Right lobe of liver (tissue), 6 donors: ENCODE measurements around the gene BBLN. TPM values are rescaled to one million over a fixed set of nuclear protein-coding genes. Genes with fewer than 3 reads are reported as not detected.

Experiments used
- ATAC-seq, 4 donors: fragments of 200-7000 bp; cut with Tn5 transposase; one replicate each; pipeline ENCODE4 v1.9.1; 2020; ENCODE audit warnings: mild to moderate bottlenecking in 4 of 4, moderate library complexity in 4 of 4
- DNase-seq, 3 donors: peaks; one replicate each; pipeline ENCODE4 v3.0.0-alpha.2; 2020
- H3K27ac ChIP-seq, 3 donors: fragments of 200-600 bp; one replicate each; pipeline ENCODE4 v1.8.0; 2022
- H3K27me3 ChIP-seq, 2 donors: fragments of 200-600 bp; one replicate each; pipeline ENCODE4 v1.8.0; 2022
- H3K36me3 ChIP-seq, 4 donors: fragments of 200-600 bp; sonication (generic) in 1 of 4; one replicate each; pipeline versions ENCODE4 v1.5.1 to v1.8.0; 2017 to 2022; ENCODE audit warnings: control low read depth in 1 of 4
- H3K4me1 ChIP-seq, 4 donors: fragments of 200-600 bp; sonication (generic) in 1 of 4; one replicate each; pipeline versions ENCODE4 v1.5.1 to v1.8.0; 2017 to 2022; ENCODE audit warnings: control low read depth in 1 of 4
- H3K4me3 ChIP-seq, 3 donors: fragments of 200-600 bp; one replicate each; pipeline ENCODE4 v1.8.0; 2022
- H3K9me3 ChIP-seq, 4 donors: fragments of 200-600 bp; sonication (generic) in 1 of 4; one replicate each; pipeline versions ENCODE4 v1.5.1 to v1.8.0; 2017 to 2022; ENCODE audit warnings: control low read depth in 1 of 4
- CTCF ChIP-seq, 4 donors: fragments of 200-600 bp in 3 of 4; fragments of 450-650 bp in 1 of 4; IDR thresholded peaks; one replicate each; pipeline versions ENCODE4 v1.5.1 to v1.8.0; 2016 to 2022; ENCODE audit warnings: antibody characterized with exemption in 4 of 4, mild to moderate bottlenecking in 2 of 4
- POLR2A ChIP-seq: fragments of 450-650 bp; IDR thresholded peaks from one replicate; pipeline ENCODE4 v1.6.1; 2017; ENCODE audit warnings: antibody characterized with exemption, mild to moderate bottlenecking
- WGBS: methylation state at CpG from one replicate; pipeline ENCODE4 v1.1.6; 2018; ENCODE audit warnings: low coverage, low lambda C conversion rate; ENCODE audit not compliant: insufficient coverage; ENCODE audit errors: missing lambda C conversion rate; 5-methylcytosine and 5-hydroxymethylcytosine counted together
- intact Hi-C, 2 donors: fragments of 100-400 bp; cut with DNase I; formaldehyde crosslinking; loops; one replicate each; pipeline versions ENCODE4 v1.11.2 to v1.14.1; 2022
- total RNA-seq, 6 experiments: library from RNA; depleted of rRNA in 2 of 6; stranded (reverse); fragments of >200 nt in 2 of 6; fragmentation: NEBNext Ultra II Directional in 3 of 6; extraction: Animal tissue kit (Norgen Biotek cat#: 25700) in 3 of 6; gene quantifications; one replicate each; pipeline versions ENCODE4 v1.1.0 to v1.2.4, GENCODE V29; 2016 to 2023
- donor health status: DM: no; HTN: yes; CAD: no.
- donor health status: DM: no; HTN: no; CAD: no.
- donor health status: DM: no; HTN: no; CAD: no.
- donor health status: DM: no; HTN: yes; CAD: no.
- donor health status: DM: no; HTN: yes; CAD: no.

Gene BBLN
- total RNA-seq, 6 experiments from 2014 or later = 13.5 to 192 (median 17.7) TPM

- Histone ChIP-seq H3K27ac (no peak overlapping the region), H3K9me3 (no peaks in the 10 kb centered on the region), H3K4me3 (no peak overlapping the region), H3K4me1 (peaks cover 0 to 18% (median 9%) of the 10 kb centered on the region in 4 donors), H3K36me3 (peaks cover 0 to 22% (median 8%) of the 10 kb centered on the region in 4 donors), H3K27me3 (no peaks in the 10 kb centered on the region)
- TF ChIP-seq CTCF (IDR thresholded peaks at IDR 0.05) (no peak), POLR2A (no peak)
- DNase-seq (peak in 1 of 3 donors; percentile 5), ATAC-seq (no peak)
- intact Hi-C loops = no loop called here
- WGBS = no CpG with 5 or more reads among the region's 5 CpGs
Observed at GRCh38 chr9:128121466-128121810, 38.6 kb upstream of the BBLN start.

DNA sequence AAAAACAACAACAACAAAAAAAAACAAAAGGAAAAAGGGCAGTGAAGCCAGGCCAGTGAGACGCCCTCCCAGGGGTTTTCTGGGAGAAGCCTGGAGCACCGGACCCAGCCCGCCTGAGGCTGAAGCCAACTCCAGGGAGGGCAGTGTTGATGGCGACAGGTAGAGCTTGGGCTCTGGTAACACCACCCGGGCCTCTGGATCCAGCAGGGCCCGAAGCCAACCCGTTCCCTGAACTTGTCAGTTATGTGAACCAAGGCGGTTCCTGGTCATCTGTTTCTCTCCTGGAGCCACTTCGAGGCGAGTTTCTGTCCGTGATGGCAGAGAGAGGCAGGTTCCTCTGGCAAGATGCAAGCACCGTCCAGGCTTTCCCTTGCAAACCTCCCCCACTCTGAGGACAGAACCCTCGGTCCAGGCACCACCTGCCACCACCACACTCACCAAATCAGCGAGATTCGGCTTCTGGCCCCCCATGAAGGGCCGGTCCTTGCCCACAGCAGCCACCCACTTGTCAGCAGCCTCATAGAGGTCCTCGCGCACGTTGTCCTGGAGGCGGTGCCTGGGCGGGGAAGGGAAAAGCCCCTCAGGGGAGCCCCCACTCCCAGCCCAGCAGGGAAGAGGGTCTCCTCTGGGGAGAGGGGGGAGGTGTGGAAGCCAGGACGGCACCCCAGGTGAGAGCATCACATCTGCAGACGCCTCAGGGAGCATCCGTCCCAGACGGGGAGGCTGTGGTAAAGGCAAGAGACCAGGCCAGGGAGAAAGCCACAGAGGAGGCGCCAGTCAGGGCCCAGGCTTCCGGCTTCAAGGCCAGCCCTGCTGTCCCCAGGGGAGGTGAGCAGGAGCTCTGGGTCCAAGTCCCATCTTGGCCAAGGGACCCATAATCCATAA, 37.9 kb upstream of the BBLN start:
- Histone ChIP-seq H3K36me3 (peaks cover 0 to 22% (median 8%) of the 10 kb centered on the region in 4 donors), H3K4me3 (no peak overlapping the region), H3K9me3 (no peaks in the 10 kb centered on the region), H3K27ac (no peak overlapping the region), H3K4me1 (peaks cover 0 to 19% (median 9%) of the 10 kb centered on the region in 4 donors), H3K27me3 (no peaks in the 10 kb centered on the region)
- TF ChIP-seq POLR2A (no peak), CTCF (IDR thresholded peaks at IDR 0.05) (no peak)
- DNase-seq (peak; percentile 17 to 55 (median 45)), ATAC-seq (no peak)
- intact Hi-C loops = no loop called here
- 83% methylated on average over 1 of the region's 27 CpGs for WGBS

DNA sequence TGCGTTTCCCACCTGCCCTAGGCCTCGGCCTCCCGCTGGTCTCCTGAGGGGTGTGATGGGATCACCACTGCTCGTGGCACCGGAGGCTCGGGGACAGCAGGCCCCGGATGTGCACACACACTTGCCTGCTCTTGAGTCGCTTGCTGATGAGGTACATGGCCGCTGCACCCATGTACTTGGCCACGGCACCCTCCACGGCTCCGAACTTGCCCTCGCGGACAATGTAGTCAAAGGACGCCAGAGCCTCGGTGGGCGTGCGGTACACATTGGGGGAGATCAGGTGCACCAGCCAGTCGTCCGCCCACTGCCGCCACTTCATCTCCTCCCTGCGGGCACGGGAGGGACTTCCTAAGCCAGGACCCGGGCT, 37.3 kb upstream of the BBLN start:
- TF ChIP-seq CTCF (IDR thresholded peaks at IDR 0.05) = no peak
- no peak for TF ChIP-seq POLR2A
- H3K4me3 ChIP-seq = no peak overlapping the region
- intact Hi-C loops = no loop called here
- H3K36me3 ChIP-seq = peaks cover 0 to 22% (median 8%) of the 10 kb centered on the region in 4 donors
- H3K9me3 ChIP-seq = no peaks in the 10 kb centered on the region
- H3K27me3 ChIP-seq = no peaks in the 10 kb centered on the region
- WGBS = no CpG with 5 or more reads among the region's 24 CpGs
- DNase-seq (peak in 2 of 3 donors; percentile 19 to 47), ATAC-seq (no peak)
- H3K4me1 ChIP-seq = peaks cover 0 to 17% (median 8%) of the 10 kb centered on the region in 4 donors
- no peak overlapping the region for H3K27ac ChIP-seq

- intact Hi-C loops = no loop called here
- H3K9me3 ChIP-seq = no peaks in the 10 kb centered on the region
- no peak for TF ChIP-seq CTCF (IDR thresholded peaks at IDR 0.05)
- TF ChIP-seq POLR2A = no peak
- H3K36me3 ChIP-seq = peaks cover 0 to 22% (median 8%) of the 10 kb centered on the region in 4 donors
- H3K27me3 ChIP-seq = no peaks in the 10 kb centered on the region
- H3K4me3 ChIP-seq = no peak overlapping the region
- WGBS = 92% methylated on average over 14 of the region's 21 CpGs
- no peak overlapping the region for H3K27ac ChIP-seq
- H3K4me1 ChIP-seq = peaks cover 0 to 18% (median 8%) of the 10 kb centered on the region in 4 donors
- ATAC-seq (no peak), DNase-seq (peak; percentile 13 to 45 (median 35))
Observed at GRCh38 chr9:128123451-128124080, 36.5 kb upstream of the BBLN start.
